ENCODE measurements around the gene ESYT1.

DNA sequence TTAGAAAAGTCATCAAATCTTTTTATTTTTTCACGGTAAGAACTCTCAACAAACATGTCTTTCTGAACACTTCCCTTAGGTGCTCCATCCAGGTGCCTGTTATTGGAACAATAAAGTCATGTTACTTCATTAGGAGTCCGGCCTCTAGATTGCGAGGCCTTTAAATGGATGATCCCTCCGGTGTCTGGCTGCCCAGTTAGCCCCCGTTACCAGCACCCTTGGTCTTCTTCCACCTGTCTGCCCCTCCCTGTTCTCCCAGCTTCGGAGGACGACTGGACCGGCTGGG lies 24.3 kb upstream of the ESYT1 start:
- TF ChIP-seq, protein P1, sequence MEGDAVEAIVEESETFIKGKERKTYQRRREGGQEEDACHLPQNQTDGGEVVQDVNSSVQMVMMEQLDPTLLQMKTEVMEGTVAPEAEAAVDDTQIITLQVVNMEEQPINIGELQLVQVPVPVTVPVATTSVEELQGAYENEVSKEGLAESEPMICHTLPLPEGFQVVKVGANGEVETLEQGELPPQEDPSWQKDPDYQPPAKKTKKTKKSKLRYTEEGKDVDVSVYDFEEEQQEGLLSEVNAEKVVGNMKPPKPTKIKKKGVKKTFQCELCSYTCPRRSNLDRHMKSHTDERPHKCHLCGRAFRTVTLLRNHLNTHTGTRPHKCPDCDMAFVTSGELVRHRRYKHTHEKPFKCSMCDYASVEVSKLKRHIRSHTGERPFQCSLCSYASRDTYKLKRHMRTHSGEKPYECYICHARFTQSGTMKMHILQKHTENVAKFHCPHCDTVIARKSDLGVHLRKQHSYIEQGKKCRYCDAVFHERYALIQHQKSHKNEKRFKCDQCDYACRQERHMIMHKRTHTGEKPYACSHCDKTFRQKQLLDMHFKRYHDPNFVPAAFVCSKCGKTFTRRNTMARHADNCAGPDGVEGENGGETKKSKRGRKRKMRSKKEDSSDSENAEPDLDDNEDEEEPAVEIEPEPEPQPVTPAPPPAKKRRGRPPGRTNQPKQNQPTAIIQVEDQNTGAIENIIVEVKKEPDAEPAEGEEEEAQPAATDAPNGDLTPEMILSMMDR (IDR thresholded peaks at IDR 0.05): no peak
- TF ChIP-seq POLR2A (IDR thresholded peaks at IDR 0.05): no peak

Data from Peyer's patch (tissue), 4 donors.